RWPE2 (cell line): ENCODE data around the gene PHF14.

Experiments
- ATAC-seq: fragments of 200-7000 bp; cut with Tn5 transposase; 3 replicates; pipeline ENCODE4 v1.9.1; 2021; ENCODE audit warnings: low read depth
- DNase-seq: peaks from one replicate; pipeline ENCODE4 v3.0.0-alpha.2; 2020; ENCODE audit warnings: low spot score
- H3K27ac ChIP-seq: fragments of 450-650 bp; 2 replicates; pipeline ENCODE4 v1.5.1; 2017; ENCODE audit warnings: mild to moderate bottlenecking; ENCODE audit not compliant: poor library complexity, severe bottlenecking
- H3K27me3 ChIP-seq: fragments of 250-450 bp; sonication (Bioruptor Pico); 2 replicates; pipeline ENCODE4 v1.5.1; 2021; ENCODE audit warnings: mild to moderate bottlenecking, moderate library complexity; ENCODE audit not compliant: insufficient read depth, poor library complexity, severe bottlenecking
- H3K36me3 ChIP-seq: fragments of 250-450 bp; sonication (Bioruptor Pico); 2 replicates; pipeline ENCODE4 v1.5.1; 2020; ENCODE audit warnings: low read depth, mild to moderate bottlenecking, moderate library complexity
- H3K4me1 ChIP-seq: fragments of 250-450 bp; sonication (Bioruptor Pico); 2 replicates; pipeline ENCODE4 v1.5.1; 2021; ENCODE audit warnings: mild to moderate bottlenecking, moderate library complexity; ENCODE audit not compliant: insufficient read depth, poor library complexity, severe bottlenecking
- H3K4me3 ChIP-seq: fragments of 250-450 bp; sonication (Bioruptor Pico); 2 replicates; pipeline ENCODE4 v1.5.1; 2021; ENCODE audit warnings: mild to moderate bottlenecking, moderate library complexity; ENCODE audit not compliant: severe bottlenecking
- H3K9me3 ChIP-seq: fragments of 250-450 bp; sonication (Bioruptor Pico); 2 replicates; pipeline ENCODE4 v1.5.1; 2021; ENCODE audit warnings: mild to moderate bottlenecking, moderate library complexity; ENCODE audit not compliant: severe bottlenecking
- CTCF ChIP-seq: fragments of 450-650 bp; IDR thresholded peaks from one replicate; pipeline ENCODE4 v1.5.1; 2017; ENCODE audit warnings: mild to moderate bottlenecking, moderate library complexity; ENCODE audit not compliant: poor library complexity, severe bottlenecking

Gene PHF14

GRCh38 chr7:11175887-11176286 is 202.2 kb downstream of the PHF14 start:
- no peak for ATAC-seq
- Histone ChIP-seq H3K36me3 (no peaks in the 10 kb centered on the region), H3K27me3 (no peaks in the 10 kb centered on the region), H3K9me3 (no peaks in the 10 kb centered on the region), H3K4me1 (no peaks in the 10 kb centered on the region), H3K27ac (no peak overlapping the region), H3K4me3 (no peak overlapping the region)
- TF ChIP-seq CTCF: no peak
- DNase-seq: no peak

GRCh38 chr7:11176985-11177555 is 203.4 kb downstream of the PHF14 start:
- H3K9me3 ChIP-seq: no peaks in the 10 kb centered on the region
- no peaks in the 10 kb centered on the region for H3K27me3 ChIP-seq
- ATAC-seq (no peak), DNase-seq (no peak)
- no peak for TF ChIP-seq CTCF
- no peak overlapping the region for H3K4me3 ChIP-seq
- H3K4me1 ChIP-seq: no peaks in the 10 kb centered on the region
- H3K36me3 ChIP-seq: no peaks in the 10 kb centered on the region
- H3K27ac ChIP-seq: no peak overlapping the region

- no peaks in the 10 kb centered on the region for H3K27me3 ChIP-seq
These were observed 204.1 kb downstream of the PHF14 start for GRCh38 chr7:11177793-11178192.

GRCh38 chr7:11181590-11181989 is 207.9 kb downstream of the PHF14 start:
- Histone ChIP-seq H3K4me1 (no peaks in the 10 kb centered on the region), H3K9me3 (no peaks in the 10 kb centered on the region), H3K4me3 (no peak overlapping the region), H3K36me3 (no peaks in the 10 kb centered on the region), H3K27ac (no peak overlapping the region), H3K27me3 (no peaks in the 10 kb centered on the region)
- TF ChIP-seq CTCF: no peak
- ATAC-seq (no peak), DNase-seq (no peak)

More at GRCh38 chr7:11177793-11178192, 204.1 kb downstream of the PHF14 start:
- ATAC-seq (no peak), DNase-seq (no peak)
- TF ChIP-seq CTCF: no peak
- Histone ChIP-seq H3K9me3 (no peaks in the 10 kb centered on the region), H3K27ac (no peak overlapping the region), H3K4me1 (no peaks in the 10 kb centered on the region), H3K4me3 (no peak overlapping the region), H3K36me3 (no peaks in the 10 kb centered on the region)

- no peak for TF ChIP-seq CTCF
- Histone ChIP-seq H3K27me3 (no peaks in the 10 kb centered on the region), H3K27ac (no peak overlapping the region), H3K36me3 (no peaks in the 10 kb centered on the region), H3K4me1 (no peaks in the 10 kb centered on the region), H3K4me3 (no peak overlapping the region), H3K9me3 (no peaks in the 10 kb centered on the region)
- ATAC-seq (no peak), DNase-seq (no peak)
These were observed 209.1 kb downstream of the PHF14 start for GRCh38 chr7:11182736-11183135.
